Epidermal melanocyte (primary cell): ENCODE measurements around the gene CDH23.

Experiments
- DNase-seq: peaks from one replicate; pipeline ENCODE4 v3.0.0; 2011; ENCODE audit warnings: low spot score; ENCODE audit not compliant: insufficient read length

Gene CDH23

DNA sequence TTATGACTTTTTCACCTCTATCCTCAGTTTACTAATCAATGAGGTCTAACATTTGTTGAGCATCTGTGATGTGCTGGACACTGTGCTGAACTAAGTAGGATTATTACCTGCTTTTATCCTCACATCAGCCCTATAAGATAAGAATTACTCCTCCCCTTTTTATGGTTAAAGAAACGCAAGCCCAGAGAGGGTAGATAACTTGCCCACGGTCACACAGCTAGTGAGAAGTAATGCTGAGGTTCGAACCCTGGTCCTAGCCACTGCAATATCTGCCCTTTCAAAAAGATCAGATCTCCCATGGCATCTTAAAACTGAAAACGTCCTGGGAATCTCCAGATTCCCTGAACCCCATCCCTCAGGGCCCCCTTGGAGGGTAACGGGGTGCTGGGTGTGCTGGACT is 204.6 kb downstream of the CDH23 start:
- DNase-seq, result no peak

DNA sequence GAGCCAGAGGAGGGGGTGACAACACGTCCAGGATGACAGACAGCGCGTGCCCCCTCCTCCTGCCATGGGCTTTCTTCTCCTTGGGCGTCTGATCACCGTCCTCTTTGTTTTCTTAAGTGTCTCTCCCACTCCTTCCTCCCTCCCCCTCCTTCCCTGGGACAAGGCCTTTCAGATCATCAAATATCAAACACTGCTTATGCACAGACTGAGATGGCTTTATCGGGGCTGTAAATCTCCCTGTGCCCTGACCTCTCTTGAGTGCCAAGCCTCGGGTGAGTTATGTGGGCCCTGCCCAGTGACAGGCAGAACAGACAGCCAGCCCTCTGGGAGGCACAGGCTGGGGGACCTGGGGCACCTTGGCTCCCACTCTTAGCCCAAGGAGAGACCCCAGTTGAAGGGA is 206.4 kb downstream of the CDH23 start:
- no peak for DNase-seq

DNA sequence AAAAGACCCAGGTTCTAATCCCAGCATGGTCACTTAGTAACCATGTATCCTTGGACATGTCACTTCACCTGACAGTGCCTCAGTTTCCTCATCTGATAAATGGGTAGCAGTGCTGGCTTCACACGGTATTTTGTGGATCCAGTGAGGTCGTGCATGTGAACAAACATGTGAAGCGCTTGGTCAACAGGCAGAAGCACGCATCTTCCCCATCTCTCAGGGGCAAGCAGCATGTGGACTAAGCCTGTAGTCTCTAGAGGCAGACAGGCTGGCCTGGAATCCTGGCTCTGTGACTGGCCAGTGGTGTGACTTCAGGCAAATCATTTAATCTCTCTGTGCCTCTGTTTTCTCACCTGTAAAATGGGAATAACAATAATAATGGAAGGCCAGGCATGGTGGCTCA is 207.0 kb downstream of the CDH23 start:
- no peak for DNase-seq

- no peak for DNase-seq
Measured at GRCh38 chr10:71604324-71605018, 207.8 kb downstream of the CDH23 start.

- DNase-seq, result no peak
Measured at GRCh38 chr10:71605263-71605962, 208.7 kb downstream of the CDH23 start.

- no peak for DNase-seq
Measured at GRCh38 chr10:71606257-71607081, 209.7 kb downstream of the CDH23 start.

DNA sequence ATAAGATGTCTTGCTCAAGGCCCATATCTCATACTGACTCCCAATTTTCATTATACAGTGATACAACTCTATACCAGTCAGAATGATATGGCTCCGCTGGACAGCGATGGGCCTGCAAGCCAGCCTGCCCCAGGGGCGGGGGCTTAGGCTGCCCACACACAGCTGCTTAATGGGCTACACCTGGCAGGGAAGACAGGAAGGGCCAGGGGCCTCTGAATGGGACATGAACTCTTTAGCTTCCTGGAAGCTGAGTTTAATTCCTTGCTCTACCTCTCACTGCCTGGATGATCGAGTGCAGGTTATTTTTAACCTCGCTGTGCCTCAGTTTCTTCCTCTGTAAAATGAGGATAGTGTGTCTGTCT is 210.3 kb downstream of the CDH23 start:
- DNase-seq, result no peak

- peak; percentile 45 for DNase-seq
Measured at GRCh38 chr10:71608819-71609768, 212.4 kb downstream of the CDH23 start.

DNA sequence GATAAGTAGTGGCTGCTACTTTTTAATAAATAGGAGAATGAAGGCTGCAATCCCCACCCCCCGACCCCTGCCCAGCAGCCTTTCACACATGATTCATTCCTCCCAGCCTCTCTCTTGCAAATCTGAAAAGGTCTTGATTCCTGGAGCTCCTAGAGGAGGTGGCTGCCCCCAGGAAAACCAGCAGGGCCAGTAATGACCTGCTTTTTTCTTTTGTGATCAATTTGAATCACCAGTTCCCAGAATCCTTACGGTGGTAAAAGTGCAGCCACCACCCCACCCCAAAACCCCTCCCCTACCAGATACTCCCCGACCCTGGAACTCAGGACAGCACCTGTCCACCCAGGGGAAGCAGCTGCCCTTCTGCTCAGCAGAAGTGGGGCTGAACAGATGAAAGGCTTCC is 213.9 kb downstream of the CDH23 start:
- no peak for DNase-seq

DNA sequence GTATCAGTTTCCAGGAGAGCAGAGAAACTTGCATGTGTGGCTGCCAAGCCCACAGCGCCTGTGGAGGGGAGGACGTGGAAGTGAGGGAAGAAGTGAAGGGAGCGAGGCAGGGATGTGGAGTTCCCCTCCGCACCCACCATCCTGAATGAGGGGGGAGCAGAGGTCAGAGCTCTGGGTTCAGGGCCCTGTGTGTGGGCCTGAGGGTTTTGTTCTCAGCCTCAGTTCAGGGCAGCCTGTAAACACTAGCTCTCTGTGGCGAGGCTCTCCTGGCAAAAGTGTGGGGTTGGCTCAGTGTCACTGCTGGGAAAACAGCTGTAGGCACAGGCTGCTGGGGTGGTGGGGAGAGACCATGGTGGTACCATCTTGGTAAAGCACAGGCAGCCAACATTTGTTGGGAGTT is 214.4 kb downstream of the CDH23 start:
- no peak for DNase-seq

GRCh38 chr10:71611709-71612422 is 215.1 kb downstream of the CDH23 start:
- no peak for DNase-seq

- DNase-seq, result no peak
Measured at GRCh38 chr10:71613261-71613777, 216.6 kb downstream of the CDH23 start.

DNA sequence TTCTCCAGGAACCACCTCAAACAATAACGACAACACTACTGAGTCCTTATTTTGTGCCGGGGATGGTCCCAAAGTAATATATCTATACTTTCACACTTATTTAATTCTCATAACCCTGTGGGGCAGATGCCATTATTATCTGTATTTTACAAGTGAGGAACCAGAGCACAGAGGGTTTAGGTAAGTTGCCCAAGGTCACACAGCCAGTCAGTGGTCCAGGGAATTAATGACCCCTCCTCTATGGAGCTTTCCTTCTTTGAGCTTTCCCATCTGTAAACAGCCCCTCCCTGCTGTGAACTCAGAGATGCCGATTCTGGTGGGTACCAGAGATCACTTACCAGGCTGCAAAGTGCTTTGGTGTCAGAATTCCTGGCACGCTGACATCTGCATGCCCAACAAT is 217.2 kb downstream of the CDH23 start:
- no peak for DNase-seq

DNA sequence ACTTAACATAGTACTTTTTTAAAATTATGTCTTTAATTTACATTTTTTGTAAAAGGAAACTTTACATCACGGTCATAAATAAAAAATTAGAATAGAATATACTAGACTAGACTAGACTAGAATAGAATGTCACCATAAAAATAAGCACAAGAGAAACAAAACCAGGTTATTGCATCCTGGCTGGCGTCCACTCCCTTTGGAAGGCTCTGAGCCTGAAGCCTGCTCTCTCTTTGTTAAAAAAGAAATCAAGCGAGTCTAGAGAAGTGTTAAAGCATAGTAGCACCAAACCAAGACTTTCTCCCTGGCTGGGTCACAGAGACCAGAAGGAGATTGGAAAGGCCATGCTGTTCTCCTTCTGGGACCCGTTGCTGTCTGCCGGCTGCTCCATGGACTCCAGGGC is 218.2 kb downstream of the CDH23 start:
- DNase-seq, result no peak

- no peak for DNase-seq
Measured at GRCh38 chr10:71615538-71616329, 219.0 kb downstream of the CDH23 start.

- no peak for DNase-seq
Measured at GRCh38 chr10:71616817-71617654, 220.3 kb downstream of the CDH23 start.

DNA sequence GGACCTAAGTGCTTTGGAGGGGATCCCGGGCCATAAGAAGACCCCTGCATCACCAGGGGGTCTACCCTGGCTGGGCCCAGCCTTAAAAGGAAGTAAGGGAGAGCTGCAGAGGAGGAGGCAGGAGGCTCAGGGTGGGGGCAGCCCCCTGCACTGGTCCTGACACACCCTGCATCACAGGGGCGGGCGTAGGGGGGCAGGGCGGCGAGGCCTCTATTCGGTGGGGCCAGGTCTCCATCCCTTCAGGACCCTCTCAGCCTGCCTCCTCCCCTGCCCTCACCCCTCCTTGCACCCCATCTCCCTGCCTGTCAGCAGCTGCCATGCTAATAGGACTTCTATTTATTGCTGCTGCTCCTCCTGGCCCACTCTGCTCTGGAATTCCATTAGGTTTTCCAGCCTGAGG is 221.5 kb downstream of the CDH23 start:
- no peak for DNase-seq

DNA sequence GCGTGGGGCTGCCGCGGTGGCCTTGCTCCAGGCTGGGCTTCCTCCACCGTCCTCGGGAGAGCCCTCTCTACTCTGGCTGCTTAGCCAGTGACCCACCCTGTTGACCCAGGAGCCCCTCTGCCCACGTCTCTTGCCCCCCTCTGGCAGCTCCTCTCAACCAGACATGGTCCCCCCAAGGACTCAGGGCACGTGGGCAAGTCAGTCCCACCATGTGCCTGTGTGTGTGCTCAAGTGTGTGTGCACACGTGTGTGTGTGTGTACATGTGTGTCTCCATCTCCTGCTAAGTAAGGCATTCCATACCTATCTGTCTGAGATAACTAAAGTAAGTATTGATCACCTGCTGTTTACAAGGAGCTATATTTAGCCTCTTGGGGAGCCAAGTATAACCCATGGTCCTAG is 221.9 kb downstream of the CDH23 start:
- no peak for DNase-seq

DNA sequence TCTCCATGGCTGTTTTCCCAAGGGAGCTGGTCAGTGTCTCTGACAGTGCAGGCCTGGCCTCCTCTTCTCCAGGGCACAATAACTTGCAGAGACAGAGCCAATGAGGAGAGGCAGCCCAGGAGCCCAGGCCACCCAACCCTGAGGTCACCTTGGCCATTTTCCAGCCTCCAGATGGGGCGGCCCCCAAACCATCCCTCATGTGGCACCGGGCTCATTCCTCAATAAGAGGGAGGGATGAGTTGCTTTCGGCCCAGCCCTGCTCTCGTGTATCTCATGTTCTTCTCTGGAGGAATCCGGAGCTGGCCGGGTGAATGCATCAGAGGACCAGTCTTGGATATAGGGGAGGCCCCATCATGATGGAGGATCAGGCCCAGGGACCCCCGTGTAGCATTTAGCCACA is 223.9 kb downstream of the CDH23 start:
- no peak for DNase-seq
